ENCODE measurements around the gene GSE1.

DNA sequence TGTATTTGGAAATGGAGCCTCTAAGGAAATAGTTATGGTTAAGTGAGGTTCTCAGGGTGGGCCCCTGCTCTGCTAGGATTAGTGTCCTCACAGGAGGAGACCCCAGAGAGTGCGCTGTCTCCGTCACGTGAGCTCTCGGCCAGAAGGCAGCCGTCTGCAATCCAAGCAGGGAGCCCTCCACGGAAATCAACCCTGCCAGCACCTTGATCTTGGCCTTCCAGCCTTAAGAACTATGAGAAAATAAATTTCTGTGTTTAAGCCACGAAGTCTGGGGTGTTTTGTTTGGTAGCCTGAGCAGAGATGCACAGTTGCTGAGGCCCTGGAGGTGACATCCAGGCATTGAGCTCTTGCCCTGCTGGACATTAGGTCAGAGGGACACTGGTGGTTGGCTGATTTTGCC is 32.4 kb upstream of the GSE1 start:
- TF ChIP-seq, protein P1, sequence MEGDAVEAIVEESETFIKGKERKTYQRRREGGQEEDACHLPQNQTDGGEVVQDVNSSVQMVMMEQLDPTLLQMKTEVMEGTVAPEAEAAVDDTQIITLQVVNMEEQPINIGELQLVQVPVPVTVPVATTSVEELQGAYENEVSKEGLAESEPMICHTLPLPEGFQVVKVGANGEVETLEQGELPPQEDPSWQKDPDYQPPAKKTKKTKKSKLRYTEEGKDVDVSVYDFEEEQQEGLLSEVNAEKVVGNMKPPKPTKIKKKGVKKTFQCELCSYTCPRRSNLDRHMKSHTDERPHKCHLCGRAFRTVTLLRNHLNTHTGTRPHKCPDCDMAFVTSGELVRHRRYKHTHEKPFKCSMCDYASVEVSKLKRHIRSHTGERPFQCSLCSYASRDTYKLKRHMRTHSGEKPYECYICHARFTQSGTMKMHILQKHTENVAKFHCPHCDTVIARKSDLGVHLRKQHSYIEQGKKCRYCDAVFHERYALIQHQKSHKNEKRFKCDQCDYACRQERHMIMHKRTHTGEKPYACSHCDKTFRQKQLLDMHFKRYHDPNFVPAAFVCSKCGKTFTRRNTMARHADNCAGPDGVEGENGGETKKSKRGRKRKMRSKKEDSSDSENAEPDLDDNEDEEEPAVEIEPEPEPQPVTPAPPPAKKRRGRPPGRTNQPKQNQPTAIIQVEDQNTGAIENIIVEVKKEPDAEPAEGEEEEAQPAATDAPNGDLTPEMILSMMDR (IDR thresholded peaks at IDR 0.05; ENCODE audit: insufficient read depth, low read length) = no peak
- TF ChIP-seq GABPA (IDR thresholded peaks at IDR 0.05; ENCODE audit: low read depth) = no peak
- no peak for TF ChIP-seq POLR2AphosphoS5 (IDR thresholded peaks at IDR 0.05; ENCODE audit: low read depth)
- TF ChIP-seq, protein P2, sequence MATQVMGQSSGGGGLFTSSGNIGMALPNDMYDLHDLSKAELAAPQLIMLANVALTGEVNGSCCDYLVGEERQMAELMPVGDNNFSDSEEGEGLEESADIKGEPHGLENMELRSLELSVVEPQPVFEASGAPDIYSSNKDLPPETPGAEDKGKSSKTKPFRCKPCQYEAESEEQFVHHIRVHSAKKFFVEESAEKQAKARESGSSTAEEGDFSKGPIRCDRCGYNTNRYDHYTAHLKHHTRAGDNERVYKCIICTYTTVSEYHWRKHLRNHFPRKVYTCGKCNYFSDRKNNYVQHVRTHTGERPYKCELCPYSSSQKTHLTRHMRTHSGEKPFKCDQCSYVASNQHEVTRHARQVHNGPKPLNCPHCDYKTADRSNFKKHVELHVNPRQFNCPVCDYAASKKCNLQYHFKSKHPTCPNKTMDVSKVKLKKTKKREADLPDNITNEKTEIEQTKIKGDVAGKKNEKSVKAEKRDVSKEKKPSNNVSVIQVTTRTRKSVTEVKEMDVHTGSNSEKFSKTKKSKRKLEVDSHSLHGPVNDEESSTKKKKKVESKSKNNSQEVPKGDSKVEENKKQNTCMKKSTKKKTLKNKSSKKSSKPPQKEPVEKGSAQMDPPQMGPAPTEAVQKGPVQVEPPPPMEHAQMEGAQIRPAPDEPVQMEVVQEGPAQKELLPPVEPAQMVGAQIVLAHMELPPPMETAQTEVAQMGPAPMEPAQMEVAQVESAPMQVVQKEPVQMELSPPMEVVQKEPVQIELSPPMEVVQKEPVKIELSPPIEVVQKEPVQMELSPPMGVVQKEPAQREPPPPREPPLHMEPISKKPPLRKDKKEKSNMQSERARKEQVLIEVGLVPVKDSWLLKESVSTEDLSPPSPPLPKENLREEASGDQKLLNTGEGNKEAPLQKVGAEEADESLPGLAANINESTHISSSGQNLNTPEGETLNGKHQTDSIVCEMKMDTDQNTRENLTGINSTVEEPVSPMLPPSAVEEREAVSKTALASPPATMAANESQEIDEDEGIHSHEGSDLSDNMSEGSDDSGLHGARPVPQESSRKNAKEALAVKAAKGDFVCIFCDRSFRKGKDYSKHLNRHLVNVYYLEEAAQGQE (IDR thresholded peaks at IDR 0.05; ENCODE audit: insufficient replicate concordance, low read depth) = no peak

Data from HL-60 (cell line).